Measurements from ENCODE around the gene AFAP1. TPM values are rescaled to one million over a fixed set of nuclear protein-coding genes. Genes with fewer than 3 reads are reported as not detected.

The AFAP1 gene
- total RNA-seq, 1 experiment from 2014 or later = 45.6 TPM

DNA sequence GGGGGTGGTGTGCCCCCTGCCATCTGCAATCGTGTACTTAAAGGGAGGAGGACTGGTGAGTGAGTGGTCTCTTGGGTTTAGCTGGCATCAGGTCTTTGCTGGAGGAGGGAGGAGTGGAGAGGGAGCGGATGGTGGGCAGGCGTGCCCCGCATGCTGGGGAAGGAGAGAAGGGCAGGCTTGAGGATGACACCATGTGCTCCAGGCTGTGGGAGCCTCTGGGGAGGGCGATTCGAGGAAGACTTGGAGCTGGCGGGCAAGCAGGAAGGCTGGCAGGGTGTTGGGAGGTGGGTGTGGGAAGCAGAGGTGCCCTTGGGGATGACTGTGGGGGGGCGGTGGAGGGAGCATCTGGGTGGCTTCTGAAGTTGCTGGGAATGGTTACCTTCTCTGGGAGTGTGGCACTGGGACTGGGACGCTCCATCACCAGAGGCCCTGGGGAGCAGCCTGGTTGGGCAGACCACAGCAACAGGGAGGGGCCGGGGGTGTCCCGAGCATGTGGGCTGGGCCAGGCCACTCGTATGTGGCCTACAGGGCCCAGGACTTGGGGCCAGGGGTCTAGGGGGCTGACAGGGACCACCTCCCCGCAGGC is 30.8 kb upstream of the AFAP1 start:
- no peak for DNase-seq (ENCODE audit: low spot score)

- DNase-seq (ENCODE audit: low spot score) = no peak
These were observed 28.7 kb upstream of the AFAP1 start for GRCh38 chr4:7968262-7968896.

DNA sequence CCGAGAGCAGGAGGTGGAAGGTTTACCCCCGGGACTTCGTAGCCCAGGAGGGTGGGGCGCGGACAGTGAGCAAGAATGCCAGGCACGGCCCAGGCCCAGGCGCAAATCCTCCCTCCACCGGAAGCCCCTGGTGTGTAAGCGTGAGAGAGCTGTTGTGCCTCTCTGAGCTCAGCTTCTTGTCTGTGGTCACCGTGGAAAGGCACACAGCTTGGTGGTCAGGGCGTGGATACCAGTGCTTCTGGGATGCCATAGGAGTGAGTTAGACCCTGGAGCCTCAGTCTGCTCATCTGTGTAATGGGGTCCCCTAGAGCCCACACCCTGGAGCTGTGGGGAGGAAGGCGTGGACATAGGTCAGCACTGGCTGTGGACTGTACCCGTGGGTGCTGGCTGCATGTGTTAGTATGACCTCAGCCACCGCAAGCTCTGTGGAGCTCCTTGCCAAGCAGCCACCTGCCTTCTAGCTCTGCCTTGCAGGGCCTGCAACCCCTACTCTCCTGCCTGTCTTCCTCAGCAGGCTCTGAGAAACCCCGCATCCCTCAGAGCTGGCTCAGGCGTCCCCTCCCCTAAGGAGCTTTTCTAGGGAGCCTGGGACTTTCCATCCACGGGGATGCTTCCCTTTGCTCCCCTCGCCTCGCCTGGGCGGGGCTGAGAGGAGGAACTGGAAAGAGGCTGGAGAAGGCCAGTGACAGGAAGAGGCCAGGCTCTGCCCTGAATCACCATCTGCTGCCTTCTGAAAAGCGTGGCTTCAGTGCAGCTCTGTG is 28.0 kb upstream of the AFAP1 start:
- peak; percentile 57 for DNase-seq (ENCODE audit: low spot score)

DNA sequence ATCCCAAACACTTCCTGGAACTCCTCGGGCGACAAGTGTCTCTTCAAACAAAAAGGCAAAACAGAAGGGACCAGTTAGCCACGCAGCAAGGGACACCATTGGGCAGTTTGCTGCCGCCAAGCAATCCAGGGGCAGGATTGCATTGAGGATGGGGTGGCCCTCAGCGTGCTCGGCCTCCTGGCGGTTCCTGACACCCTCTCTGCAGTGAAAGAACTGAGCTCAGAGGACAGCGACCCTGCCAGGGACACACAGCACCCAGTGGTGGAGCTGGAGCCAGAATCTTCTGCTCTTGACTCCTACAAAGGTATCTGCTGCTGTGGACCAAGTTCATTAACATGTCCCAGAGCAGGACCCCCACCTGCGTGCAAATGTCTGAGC is 27.4 kb upstream of the AFAP1 start:
- DNase-seq (ENCODE audit: low spot score) = no peak

GRCh38 chr4:7966281-7967062 is 26.8 kb upstream of the AFAP1 start:
- DNase-seq (ENCODE audit: low spot score) = no peak

GRCh38 chr4:7964890-7965662 is 25.4 kb upstream of the AFAP1 start:
- DNase-seq (ENCODE audit: low spot score) = peak; percentile 45

GRCh38 chr4:7964459-7964858 is 24.8 kb upstream of the AFAP1 start:
- DNase-seq (ENCODE audit: low spot score) = no peak

DNA sequence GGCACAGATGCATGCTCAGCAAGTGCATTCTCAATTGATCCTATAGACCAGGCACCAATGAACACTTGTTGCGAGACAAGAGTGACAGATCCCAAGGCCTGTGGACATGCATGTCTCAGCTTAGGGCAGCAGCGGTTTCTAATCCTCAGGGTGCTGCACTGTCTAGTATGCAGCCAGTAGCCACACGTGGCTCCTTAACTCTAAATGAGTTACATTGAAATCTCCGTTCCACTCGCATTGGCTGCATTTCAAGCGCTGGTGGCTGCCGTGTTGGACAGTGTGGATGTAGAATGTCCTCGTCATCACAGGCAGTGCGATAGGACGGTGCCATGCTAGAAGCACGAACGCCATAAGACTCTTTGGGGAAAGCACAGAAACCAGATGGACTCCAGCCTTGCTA is 24.0 kb upstream of the AFAP1 start:
- DNase-seq (ENCODE audit: low spot score) = no peak

DNA sequence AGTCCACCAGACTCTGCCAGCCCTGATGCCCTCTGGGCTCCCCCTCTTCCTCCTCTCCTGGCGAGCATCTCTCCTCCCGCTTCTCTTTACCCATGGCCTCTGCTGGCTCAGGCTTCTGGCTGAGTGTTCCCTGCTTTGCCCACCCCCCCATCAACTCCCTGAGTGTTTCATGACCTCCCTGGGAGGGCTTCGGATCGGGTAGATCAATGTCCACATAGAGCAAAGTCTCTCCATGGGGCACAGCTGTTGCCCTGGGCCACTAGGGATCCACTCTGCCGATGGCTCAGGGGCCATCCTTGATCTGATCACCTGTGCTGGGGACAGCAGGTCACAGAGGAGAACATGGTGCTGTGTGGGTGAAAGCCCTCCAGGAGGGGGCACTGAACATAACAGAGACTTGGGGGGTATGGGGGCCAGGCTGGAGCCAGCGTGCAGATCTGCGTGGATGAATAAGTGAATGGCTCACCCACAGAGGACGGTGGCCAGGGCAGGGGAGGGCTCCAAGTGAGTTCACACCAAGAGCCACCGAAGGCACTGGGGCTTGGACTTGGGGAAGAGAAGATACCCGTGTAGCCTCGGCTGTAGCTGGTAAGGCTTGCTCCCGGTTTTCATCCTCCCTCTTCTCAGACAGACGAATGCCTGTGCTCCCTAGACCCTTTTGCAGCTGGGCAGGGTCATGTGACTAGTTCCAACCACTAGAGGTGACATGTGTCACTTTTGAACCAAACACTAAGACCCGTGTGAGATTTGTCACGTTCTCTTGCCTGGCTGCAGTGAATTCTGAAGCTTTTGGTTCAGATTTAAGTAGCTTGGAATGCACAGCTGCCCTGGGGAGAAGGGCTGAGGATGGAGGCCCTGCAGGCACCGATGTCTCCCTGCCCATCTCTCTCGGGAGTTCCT is 23.2 kb upstream of the AFAP1 start:
- DNase-seq (ENCODE audit: low spot score) = no peak

- peak; percentile 100 for DNase-seq (ENCODE audit: low spot score)
These were observed 21.4 kb upstream of the AFAP1 start for GRCh38 chr4:7960790-7961655.

DNA sequence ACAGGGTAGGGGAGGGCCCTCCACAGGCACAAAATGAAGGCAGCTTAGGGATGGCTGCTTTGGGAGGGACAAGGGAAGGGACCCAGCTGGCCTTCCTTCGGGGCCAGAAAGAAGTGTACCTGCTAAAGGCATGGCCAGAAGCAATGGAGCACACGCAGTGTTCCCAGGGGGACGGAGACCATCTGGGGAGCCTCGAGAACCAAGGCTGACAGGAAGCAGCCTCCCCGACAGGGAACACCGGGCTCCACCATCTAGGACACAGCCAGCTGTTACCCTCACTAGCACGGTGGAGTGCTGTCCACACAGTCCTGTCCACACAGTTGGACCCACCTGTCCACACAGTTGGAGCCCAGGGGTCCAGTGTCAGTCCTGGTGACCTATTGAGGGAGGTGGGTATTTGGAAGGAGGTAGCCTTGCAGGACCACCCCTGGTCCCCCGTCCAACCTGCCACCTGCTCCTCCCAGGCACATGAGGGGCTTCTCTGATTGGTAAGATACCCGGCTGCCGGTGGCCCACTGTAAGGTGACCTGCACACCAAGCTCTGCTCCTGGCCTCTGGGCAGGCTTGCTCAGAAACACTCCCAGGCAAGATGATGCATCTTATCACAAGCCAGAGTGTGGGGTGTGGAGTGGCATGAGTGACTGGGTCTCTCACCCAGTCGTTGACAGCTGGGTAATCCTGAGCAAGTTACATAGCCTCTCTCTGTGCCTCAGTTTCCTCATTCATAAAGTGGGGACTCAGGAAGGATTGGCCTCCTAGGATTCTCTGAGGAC is 20.5 kb upstream of the AFAP1 start:
- no peak for DNase-seq (ENCODE audit: low spot score)

- no peak for DNase-seq (ENCODE audit: low spot score)
These were observed 19.4 kb upstream of the AFAP1 start for GRCh38 chr4:7959078-7959477.

- DNase-seq (ENCODE audit: low spot score) = peak; percentile 89
These were observed 17.4 kb upstream of the AFAP1 start for GRCh38 chr4:7956934-7957656.

DNA sequence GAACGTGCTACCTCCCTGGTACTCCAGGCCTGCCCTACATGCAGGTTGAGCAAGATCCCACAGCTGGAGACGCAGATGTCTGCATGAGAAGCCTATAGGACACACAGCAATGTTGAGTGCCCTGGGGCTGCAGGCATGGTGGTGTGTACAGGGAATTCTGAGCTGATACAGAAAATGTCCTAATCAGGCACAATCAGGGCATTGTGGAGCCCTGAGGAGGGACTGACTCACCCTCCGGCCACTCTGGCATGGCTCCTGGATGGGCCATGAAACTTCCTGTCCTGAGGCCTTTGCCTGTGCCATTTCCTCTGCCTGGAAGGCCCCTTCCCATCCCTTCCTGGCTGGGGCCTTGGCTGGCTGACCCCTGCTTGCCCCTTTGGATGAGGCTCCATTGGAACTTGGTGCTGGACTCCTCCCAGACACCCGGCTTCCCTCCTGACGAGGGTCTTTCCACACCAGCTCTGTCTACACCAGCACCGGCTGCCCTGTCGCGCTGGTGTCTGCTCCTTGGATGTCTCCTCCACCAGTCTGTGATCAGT is 16.7 kb upstream of the AFAP1 start:
- peak; percentile 94 for DNase-seq (ENCODE audit: low spot score)

DNA sequence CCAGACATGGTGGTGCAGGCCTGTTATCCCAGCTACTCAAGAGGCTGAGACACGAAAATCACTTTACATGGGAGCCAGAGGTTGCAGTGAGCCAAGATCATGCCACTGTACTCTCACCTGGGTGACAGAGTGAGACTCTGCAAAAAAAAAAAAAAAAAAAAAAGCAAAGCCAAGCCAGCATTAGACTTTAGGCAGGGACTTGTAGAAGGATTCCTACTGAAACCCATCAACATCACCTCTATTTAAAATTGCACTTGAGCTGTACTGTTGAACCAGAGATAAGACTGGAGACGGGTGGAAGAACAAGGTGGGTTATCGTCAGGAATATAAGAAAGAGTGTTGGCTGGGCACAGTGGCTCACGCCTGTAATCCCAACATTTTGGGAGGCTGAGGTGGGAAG is 15.7 kb upstream of the AFAP1 start:
- no peak for DNase-seq (ENCODE audit: low spot score)

GRCh38 chr4:7952615-7953014 is 13.0 kb upstream of the AFAP1 start:
- no peak for DNase-seq (ENCODE audit: low spot score)

- no peak for DNase-seq (ENCODE audit: low spot score)
These were observed 10.8 kb upstream of the AFAP1 start for GRCh38 chr4:7950301-7951092.
